ENCODE results near the gene GDNF.

DNA sequence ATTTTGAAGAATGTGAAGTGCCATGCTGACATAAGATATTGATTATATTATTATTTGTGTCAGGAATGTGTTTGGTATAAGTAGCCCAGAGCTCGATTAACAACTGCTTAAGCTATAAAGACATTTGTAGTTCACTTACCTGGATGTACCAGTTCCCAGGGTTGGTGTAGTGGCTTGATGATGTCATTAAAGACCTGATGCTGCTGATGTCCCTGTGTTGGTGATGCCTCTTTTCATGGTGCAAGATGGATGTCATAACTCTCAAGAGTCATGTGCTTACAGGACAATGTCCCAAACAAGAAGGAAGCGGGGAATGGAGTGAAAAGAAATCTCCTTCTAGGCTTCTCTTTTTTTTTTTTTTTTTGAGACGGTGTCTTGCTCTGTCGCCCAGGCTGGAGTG lies 11.5 kb upstream of the GDNF start:
- TF ChIP-seq POLR2A (IDR thresholded peaks at IDR 0.05; ENCODE audit: low read length) (no peak), GATA1 (IDR thresholded peaks at IDR 0.05; ENCODE audit: low read depth, low read length) (no peak)
